Measurements from ENCODE around the gene GPI.

Gene GPI

GRCh38 chr19:34431681-34432402 is 66.8 kb downstream of the GPI start:
- no peak overlapping the region for H3K4me3 ChIP-seq (ENCODE audit: low read depth in 1 of 2, low read length in 1 of 2)
- peaks cover 35% of the 10 kb centered on the region for H3K36me3 ChIP-seq
- no peaks in the 10 kb centered on the region for H3K27me3 ChIP-seq
- H3K4me1 ChIP-seq (ENCODE audit: control insufficient read depth in 1 of 2, insufficient read depth in 1 of 2, low read depth in 1 of 2, low read length in 1 of 2) = peaks cover 11 to 20% of the 10 kb centered on the region in 2 experiments
- TF ChIP-seq CTCF (IDR thresholded peaks at IDR 0.05) = no peak
- H3K9me3 ChIP-seq = no peaks in the 10 kb centered on the region
- no peak overlapping the region for H3K27ac ChIP-seq

- peaks cover 44% of the 10 kb centered on the region for H3K36me3 ChIP-seq
- no peak overlapping the region for H3K4me3 ChIP-seq (ENCODE audit: low read depth in 1 of 2, low read length in 1 of 2)
- H3K27me3 ChIP-seq = no peaks in the 10 kb centered on the region
- no peak overlapping the region for H3K27ac ChIP-seq
- H3K4me1 ChIP-seq (ENCODE audit: control insufficient read depth in 1 of 2, insufficient read depth in 1 of 2, low read depth in 1 of 2, low read length in 1 of 2) = peaks cover 8 to 17% of the 10 kb centered on the region in 2 experiments
- H3K9me3 ChIP-seq = no peaks in the 10 kb centered on the region
- no peak for TF ChIP-seq CTCF (IDR thresholded peaks at IDR 0.05)
Measured at GRCh38 chr19:34432797-34433196, 67.8 kb downstream of the GPI start.

- H3K4me3 ChIP-seq (ENCODE audit: low read depth in 1 of 2, low read length in 1 of 2) = no peak overlapping the region
- H3K27ac ChIP-seq = no peak overlapping the region
- H3K4me1 ChIP-seq (ENCODE audit: control insufficient read depth in 1 of 2, insufficient read depth in 1 of 2, low read depth in 1 of 2, low read length in 1 of 2) = no peaks in the 10 kb centered on the region
- no peak for TF ChIP-seq CTCF (IDR thresholded peaks at IDR 0.05)
- no peaks in the 10 kb centered on the region for H3K27me3 ChIP-seq
- H3K9me3 ChIP-seq = no peaks in the 10 kb centered on the region
- H3K36me3 ChIP-seq = peaks cover 69% of the 10 kb centered on the region
Measured at GRCh38 chr19:34436716-34437115, 71.7 kb downstream of the GPI start.

DNA sequence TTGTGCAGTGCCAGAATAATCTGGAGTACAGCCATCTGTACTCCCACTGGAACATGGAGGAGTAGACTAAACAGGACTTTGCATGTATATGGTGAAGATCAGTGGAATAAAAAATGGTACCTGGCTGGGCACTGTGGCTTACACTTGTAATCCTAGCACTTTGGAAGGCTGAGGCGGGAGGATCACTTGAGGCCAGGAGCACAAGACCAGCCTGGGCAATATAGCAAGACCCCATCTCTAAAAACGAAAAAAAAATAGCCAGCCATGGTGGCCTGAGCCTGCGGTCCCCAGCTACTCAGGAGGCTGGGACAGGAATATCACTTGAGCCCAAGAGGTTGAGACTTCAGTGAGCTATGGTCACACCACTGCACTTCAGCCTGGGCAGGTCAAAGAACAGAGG is 83.2 kb downstream of the GPI start:
- H3K4me3 ChIP-seq (ENCODE audit: low read depth in 1 of 2, low read length in 1 of 2) = no peak overlapping the region
- H3K36me3 ChIP-seq = peaks cover 84% of the 10 kb centered on the region
- no peak overlapping the region for H3K27ac ChIP-seq
- H3K4me1 ChIP-seq (ENCODE audit: control insufficient read depth in 1 of 2, insufficient read depth in 1 of 2, low read depth in 1 of 2, low read length in 1 of 2) = no peaks in the 10 kb centered on the region
- no peaks in the 10 kb centered on the region for H3K27me3 ChIP-seq
- H3K9me3 ChIP-seq = no peaks in the 10 kb centered on the region
- no peak for TF ChIP-seq CTCF (IDR thresholded peaks at IDR 0.05)
